ENCODE results near the gene PBX4.

PBX4 gene

DNA sequence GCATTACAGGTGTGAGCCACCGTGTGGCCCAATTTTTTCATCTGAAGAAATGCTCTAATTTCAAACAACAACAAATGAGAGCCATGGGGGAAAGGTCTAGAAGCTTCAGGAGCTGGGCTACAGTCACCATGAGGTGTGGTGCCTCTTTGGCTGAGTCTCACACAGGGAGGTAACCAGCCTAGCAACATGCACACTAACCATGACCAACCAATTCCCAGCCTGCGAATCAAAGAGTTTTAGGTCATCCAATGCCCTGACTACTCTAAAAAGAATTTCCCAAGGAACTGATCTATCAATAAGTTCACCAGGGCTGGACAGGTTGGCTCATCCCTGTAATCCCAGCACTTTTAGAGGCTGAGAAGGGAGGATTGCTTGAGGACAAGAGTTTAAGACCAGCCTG, 29.9 kb downstream of the PBX4 start:
- DNase-seq (ENCODE audit: low read depth) = no peak

DNA sequence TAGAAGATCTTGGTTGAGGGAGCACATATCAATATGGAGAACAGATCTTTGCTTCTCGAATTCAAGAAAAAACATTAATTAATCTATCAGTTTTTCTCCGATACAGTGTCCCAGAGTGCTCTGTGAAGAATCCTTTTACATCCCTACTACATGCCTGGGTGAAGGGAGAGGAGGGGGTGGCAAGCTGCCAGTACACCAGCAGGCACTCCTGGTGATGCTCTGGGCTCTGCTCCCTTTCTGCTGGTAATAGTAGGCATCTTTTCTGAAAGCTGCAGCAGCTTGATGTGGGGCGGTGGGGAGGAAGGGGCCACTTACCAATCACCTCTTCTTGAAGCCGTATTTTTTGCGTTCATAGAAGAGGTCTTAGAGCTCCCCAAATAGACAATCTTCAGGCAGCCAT, 30.7 kb downstream of the PBX4 start:
- DNase-seq (ENCODE audit: low read depth) = no peak

DNA sequence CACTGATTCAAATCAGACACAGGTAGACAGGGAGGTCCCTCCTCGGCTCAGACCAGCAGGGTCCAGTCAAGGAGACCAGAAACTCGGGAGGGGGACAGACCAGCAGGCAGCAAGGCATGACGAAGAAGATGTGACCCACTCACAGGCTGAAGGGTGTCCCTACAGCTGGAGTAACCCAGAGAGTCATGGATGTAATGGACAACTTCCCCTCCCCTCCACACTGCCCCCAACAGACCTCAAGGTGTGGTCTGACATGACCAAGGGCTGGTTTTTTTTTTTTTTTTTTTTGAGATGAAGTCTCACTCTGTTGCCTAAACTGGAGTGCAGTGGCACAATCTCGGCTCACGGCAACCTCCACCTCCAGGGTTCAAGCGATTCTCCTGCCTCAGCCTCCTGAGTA, 34.1 kb downstream of the PBX4 start:
- no peak for DNase-seq (ENCODE audit: low read depth)

DNA sequence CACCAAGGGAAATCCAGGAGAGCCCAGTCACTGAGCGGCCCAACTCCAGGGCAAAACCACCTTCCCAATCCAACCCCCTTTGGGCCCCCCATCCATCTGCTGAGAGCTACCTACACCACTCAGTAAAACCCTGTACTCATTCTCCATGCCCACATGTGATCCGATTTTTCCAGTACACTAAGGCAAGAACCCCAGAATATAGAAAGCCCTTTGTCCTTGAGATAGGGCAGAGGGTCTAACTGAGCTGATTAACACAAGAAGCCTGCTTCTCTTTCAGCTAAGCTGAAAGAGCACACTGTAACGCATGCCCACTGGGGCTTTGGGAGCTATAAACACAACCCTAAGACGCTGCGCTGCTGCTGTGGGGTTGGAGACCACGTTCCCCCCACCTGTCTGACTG, 36.0 kb downstream of the PBX4 start:
- no peak for DNase-seq (ENCODE audit: low read depth)

DNA sequence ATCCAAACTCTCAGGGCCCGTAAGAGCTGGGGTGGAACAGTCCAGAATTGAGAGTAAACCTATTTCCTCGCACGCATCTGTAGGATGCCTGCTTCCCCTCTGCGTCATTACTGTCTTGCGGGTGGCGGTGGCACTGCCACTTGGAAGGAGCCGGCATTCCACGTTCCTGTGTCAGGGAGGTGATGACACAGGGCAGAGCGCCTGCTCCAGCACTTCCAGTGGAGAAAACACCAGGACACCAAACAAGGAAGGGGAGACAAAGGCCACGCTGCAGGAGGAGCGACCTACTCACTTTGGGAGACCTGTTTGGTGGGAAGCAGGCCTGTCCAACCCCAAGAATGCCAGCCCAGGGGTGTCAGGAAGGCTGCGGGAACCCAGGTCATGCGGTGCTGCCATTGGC, 37.1 kb downstream of the PBX4 start:
- DNase-seq (ENCODE audit: low read depth) = no peak

DNA sequence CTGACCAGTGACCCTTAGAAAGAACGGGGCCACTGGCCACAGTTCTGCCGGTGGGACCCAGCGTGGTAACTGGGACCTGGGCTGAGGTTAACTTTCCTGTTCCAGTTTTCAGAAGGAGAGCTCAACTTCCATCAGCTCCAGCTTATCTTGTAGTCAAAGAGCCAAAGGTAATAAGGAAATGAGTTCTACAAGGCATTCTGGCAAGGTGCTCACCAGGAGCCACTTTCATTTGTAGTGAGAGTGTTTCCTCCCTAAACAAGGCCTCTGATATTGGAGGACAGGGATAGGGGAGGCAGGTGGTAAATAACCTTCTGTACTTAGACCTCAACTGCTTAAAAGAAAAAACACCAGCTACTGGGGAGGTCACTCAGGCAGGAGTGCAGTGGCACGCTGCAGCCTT, 38.1 kb downstream of the PBX4 start:
- no peak for DNase-seq (ENCODE audit: low read depth)

DNA sequence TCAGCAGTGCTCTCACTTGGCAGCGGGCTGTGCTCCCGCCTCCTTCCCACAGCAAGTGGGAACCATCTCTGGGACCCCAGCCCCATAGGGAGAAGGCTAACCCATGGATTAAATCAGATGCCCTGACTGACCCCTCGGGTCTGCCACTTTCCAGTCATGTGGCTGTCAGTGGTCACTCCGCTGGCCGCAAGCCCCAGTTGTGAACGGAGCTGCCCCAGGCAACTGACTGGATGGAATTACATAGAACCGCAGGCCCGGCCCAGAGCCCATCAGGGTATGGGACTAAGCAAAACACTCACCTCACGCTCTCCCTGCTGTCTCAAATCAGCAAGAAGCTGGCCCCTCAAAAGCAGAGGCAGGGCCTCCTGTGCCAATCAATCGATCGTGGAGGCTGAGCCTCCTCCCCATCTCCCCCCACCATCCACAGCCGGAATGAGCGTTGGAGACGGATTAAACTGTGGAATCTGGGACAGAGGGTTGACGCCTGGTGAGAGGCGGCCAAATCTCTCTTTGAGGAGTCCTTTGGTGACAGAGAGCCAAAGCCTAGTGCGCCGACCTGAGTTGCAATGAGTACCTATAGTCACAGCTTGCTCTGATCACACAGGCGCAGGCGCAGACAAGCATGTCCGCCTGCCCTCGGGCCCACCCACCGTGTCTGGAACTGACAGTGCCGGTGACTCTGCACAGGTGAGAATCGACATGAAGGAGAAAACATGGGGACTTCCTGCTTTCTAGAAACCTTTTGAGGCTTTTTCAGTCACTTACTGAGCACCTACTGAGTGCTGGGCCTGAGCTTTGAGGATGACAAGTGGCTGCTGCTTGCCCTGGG, 38.7 kb downstream of the PBX4 start:
- DNase-seq (ENCODE audit: low read depth) = no peak

DNA sequence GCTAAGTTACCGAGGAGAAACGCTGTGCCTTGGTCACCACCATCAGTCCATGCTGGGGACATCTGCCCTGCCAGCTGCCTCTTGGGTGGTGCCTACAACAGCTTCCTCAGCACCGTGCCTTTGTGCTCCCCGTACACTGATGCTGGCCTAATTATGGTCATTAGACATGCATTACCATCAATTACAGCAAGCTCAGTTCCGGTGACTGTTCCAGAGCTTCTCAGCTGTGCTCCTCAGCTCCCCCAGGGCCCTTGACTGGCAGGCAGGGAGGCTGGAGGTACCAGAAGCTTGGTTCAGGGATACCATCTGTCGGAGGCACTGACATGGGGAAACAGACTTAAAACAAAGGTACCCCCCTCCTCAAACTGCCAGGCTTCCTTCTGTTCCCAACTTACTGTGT, 40.2 kb downstream of the PBX4 start:
- no peak for DNase-seq (ENCODE audit: low read depth)

DNA sequence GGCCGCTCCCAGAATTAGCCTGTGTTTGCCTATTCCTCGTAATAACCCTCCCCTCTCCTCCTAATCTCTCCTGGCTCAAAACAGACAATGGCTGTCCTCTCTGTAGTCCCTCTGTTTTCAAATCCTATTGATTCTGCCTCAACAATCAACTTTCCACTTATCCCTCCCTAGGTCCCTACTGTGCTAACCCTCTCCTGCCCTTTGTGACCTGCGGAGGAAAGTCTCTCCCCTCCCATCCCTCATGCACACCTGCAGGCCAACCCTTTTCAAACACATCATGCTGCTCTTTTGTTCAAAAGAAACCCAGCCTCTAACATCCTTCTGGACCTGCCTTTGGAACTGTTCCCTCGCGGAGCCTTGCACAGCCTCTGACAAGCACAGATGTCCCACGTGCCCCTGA, 43.1 kb downstream of the PBX4 start:
- DNase-seq (ENCODE audit: low read depth) = no peak

DNA sequence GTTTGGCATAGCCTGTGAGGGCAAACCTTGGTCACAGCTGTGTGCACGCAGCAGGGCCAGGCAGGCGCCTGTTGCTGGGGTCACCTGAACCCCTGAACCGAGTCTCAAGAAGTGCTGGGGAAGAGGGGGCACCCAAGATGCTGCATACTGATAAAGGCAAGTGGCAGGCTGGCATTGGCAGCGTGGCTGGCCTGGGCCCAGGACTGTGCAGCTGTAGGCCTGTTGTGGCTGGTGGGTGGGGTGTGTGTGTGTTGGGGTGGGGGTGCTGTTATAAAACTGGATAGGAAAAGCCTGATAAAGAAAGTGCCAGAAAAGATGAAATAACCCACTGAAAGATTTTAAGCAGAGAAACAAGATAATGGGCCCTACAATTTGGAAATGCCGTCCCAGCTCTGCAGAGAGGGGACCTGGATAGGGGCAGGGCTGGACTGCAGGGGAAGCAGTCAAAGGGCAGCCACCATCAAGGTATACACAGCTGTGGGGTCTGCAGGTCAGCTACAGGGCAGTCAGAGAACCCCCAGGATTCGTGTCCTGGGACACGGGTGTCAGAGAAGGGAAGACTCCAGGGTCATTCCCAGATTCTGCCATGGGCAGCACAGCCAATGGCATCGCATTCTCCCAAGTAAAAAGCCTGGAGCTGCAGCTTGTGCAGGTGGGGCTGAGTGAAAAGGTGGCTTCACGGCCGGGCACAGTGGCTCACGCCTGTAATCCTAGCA, 47.3 kb downstream of the PBX4 start:
- DNase-seq (ENCODE audit: low read depth) = no peak

DNA sequence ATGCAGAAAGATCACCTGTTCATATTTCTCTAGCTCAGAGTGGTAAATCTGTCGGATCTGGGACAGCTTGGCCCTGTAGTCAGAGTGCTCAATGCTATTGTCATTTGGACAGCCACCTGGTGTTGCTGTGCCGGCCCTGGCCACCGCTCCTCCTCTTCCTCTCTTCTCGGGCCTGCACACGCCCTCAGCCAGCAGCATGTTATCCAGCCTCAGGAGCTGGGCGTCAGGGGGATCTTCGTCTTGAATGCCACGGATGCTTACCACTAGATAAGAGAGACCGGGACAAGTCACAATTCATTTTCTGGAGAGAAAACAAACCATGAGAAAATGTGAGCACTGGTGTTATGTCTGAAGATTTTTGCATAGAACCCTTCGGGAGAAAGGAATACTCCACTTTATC, 47.9 kb downstream of the PBX4 start:
- no peak for DNase-seq (ENCODE audit: low read depth)

DNA sequence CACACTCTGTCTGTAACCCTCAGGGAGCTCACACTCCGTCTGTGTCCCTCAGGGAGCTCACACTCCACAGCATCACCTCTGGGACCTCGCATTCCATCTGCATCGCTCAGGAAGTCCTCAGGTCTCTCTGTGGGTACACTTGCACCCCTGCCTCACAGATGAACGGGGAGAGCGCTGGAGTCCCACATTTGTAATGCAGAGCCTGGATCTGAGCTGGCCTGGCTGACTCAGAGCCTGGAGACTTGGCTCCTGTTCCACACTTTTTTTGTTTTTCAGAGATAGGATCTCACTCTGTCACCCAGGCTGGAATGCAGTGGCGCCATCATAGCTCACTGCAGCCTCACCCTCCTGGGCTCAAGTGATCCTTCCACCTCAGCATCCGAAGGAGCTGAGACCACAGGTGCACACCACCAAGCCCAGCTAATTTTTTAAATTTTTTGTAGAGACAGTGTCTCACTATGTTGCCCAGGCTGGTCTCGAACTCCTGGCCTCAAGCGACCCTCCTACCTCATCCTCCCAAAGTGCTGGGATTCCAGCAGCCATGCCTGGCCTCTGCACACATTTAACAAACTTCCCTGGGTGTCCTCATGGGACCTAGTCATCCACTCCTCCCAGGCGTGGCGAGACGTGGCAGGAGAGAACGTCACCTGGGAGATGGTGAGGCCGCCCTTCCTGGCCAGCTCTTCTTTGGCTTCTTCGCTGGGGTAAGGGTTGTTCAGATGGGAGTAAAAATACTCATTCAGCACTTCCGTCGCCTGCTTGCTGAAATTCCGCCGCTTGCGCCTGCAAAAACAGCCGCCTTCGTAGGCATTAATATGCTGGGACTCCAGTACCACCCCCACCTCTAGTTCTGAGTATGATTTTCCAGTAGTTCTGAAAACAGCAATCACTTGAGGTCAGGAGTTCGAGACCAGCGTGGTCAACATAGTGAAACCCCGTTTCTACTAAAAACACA, 49.4 kb downstream of the PBX4 start:
- no peak for DNase-seq (ENCODE audit: low read depth)

DNA sequence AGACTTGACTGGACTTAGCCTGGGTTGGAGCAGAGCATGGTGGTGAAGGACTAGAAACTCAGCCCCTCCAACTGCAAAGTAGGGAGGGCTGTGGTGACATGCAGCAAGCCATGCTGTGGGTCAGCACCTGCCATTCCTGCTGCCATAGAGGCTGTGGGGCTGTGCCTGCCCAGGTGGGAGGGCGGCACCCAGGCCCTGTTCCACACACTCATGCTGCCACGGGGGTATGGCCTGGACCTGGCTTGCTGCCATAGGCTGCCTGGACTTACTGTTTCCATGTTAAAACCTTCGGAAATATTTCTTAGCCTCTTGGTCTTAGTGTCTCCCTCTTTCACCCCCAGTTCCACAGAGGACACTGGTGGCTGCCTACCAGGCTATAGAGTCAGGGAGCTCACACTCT, 51.1 kb downstream of the PBX4 start:
- no peak for DNase-seq (ENCODE audit: low read depth)

DNA sequence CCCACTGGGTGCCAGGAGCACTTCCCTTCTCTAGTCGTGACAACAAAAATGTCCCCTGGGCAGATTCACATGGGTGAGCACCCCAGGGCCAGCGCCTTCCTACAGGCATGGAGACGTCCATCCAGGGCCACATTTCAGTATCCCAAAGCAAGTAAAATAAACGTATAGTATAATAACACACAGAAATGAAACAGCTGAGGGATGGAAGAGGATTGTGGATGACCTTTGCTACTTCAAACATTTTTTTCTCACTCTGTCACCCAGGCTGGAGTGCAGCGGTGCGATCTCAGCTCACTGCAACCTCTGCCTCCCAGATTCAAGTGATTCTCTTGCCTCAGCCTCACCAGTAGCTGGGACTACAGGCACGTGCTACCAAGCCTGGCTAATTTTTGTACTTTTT, 52.2 kb downstream of the PBX4 start:
- DNase-seq (ENCODE audit: low read depth) = no peak

DNA sequence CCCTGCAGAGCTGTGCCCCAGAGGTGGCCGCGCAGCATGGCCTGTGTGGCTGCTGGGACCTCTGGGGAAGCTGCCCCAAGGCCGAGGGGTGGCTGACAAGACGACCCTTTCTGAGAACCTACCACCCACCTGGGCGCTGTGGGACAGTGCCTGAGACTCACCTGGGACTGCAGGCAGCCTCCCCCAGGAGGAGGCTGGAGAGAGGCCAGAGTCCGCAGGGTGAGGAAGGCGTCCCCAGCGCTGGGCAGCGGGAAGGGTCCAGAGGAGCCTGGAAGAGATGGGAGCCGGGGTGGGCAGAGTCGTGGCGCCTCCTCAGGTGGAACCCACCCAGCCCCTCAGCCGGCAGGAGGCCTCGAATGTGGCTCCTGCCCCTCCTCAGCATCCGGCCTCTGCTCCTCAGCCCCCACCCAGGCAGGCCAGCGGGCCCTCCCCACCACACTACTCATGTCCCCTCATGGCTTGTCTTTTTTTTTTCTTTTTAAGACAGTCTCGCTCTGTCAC, 55.1 kb downstream of the PBX4 start:
- DNase-seq (ENCODE audit: low read depth) = no peak

DNA sequence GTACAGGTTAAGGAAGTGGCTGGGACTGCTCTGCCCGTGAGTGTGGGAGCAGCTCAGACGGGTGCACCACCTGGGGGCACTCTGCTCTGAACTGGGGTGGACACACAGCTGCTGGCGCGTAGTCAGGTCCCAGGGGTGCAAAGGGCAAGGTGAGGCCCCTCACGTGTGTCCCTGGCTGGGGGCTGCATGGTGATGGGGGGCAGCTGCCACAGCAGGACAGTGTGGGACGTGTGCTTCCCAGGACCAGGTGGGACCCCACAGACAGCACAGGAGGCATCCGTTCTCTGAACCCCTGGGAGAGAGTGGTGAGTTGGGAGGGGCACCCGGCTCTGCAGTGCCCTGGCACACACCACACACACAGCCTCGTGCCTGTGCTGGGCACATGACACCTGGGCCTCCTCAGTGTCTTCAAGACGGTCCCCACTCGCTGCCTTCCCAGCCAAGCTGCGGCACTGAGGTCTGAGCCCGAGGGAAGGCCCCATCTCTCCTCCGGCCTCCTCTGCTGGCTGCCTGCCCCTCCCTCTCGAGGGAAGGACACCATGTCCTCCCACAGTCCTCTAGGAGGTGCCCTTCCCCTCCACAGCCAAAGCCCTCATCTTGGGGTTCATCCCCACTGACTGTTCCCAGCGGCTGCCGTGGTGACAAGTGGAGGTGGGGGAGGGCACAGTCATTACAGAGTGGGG, 55.7 kb downstream of the PBX4 start:
- no peak for DNase-seq (ENCODE audit: low read depth)

DNA sequence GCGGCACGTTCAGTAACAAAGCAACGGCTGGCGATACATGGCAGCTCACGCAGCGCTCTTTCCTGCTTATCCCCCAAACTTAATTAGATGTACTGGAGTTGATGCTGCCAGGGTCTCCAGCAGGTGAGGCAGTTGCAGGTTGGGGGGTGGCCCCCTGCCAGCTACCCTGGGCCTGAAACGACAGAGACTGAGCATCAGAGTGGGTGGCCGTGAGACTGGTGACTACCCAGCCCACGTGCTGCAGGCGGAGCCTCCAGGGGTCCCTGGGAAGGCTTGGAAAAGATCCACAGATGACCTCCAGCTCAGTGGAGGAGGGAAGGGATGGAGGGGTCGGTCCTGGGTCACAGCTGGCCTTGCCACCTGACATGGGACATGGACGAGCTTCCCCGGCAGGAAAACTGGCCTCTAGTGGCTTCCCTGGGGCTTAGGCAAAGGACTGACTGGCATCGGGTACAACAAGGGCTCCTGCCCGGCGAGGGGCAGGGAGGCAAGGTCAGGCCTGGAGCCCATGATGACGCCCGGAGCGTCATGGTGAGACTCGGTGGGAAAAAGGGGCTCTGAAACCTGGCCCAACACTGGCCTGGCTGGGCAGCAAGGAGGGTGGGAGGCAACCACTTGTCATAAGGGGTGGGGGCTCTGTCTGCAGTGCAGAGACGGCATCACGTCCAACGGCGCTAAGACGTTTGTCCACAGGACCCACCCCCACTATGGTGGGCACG, 56.4 kb downstream of the PBX4 start:
- DNase-seq (ENCODE audit: low read depth) = no peak

DNA sequence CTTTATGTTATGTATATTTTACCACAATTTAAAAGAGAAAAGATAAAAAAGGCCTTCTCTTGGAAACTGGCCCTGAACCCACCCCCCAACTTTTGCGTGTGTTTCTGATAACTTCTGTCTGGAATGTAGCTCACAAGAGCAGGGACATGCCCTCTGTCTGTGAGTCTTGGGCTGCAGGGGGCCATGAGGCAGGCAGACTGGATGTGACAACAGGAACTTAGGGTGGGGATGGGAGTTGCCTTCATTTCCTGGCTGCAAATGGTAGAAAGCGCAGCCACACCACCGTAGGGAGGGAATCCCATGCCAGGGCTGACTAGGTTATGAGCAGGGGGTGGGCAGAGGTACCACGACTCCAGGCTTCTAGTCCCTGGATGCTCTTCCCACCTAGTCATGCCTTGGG, 58.6 kb downstream of the PBX4 start:
- no peak for DNase-seq (ENCODE audit: low read depth)

DNA sequence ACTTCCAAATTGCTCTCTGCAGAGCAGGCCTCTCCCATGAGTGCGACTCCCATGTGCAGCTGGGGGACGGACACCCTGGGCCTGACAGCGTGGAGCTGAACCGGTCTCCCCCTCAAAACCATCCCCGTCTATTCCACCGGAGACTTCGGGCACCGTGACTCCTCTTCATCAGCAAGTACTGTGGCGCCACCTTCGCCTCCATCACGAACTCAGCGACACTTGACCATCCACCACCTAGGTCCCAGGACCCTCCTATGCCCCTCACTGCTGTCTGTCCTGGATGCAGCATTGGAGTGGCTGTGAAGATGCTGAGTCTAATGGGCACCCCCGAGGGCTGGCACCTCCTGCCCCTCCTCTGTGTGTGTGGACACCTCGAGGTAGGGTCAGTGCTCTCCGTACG, 59.9 kb downstream of the PBX4 start:
- no peak for DNase-seq (ENCODE audit: low read depth)

DNA sequence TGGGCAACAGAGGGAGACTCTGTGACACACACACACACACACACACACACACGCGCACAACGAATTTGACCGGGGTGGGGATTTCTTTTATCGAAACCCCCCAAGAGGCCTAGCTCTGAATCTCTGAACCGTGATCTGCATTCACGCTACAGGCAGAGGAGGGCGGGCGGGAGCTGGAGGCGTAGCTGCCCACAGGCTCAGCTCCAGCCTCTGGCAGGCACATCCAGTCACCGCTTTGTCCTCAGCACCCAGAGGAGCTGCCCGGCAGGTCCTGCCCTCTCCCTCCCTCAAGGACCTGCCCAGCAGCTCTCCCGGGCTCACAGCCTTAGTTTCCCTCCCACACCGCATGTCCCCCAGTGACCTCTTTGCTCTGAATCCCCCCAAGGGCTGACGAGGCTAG, 60.4 kb downstream of the PBX4 start:
- no peak for DNase-seq (ENCODE audit: low read depth)

Measured in stimulated activated CD8-positive, alpha-beta memory T cell treated with anti-CD3 and anti-CD28 coated beads, Interleukin-7, amount 100 ng/mL, for 24 hours (primary cell).